Stimulated activated CD8-positive, alpha-beta memory T cell treated with anti-CD3 and anti-CD28 coated beads, Interleukin-4, amount 100 ng/mL, for 1 hour (primary cell): ENCODE data around the gene CIRBP.
"Not testable (repeated sequence)": the region's sequence is repeated elsewhere in the genome, so short reads cannot be mapped to it uniquely, and the experiment has no call there.

ENCODE experiments used
- DNase-seq, 2 donors: peaks; one replicate each; pipeline ENCODE4 v3.0.0-alpha.2; 2020; ENCODE audit warnings: low read depth in 2 of 2, low spot score in 1 of 2

CIRBP gene

DNA sequence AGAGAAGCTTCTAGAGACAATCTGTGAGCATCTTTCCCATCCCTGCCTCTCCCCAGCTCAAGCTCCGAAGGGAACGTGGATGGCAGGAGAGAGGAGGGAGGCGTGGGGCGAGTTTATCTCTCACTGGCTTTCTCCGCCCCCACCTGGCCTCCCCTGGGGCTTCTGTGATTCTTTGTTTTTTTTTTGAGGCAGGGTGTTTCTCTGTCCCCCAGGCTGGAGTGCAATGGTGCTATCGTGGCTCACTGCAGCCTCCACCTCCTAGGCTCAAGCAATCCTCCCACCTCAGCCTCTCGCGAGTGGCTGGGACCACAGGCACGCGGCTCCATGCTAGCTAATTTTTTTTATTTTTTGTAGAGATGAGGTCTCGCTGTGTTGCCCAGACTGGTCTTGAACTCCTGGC lies 39.6 kb downstream of the CIRBP start:
- DNase-seq = no peak

GRCh38 chr19:1309977-1310852 lies 41.1 kb downstream of the CIRBP start:
- DNase-seq = no peak

DNA sequence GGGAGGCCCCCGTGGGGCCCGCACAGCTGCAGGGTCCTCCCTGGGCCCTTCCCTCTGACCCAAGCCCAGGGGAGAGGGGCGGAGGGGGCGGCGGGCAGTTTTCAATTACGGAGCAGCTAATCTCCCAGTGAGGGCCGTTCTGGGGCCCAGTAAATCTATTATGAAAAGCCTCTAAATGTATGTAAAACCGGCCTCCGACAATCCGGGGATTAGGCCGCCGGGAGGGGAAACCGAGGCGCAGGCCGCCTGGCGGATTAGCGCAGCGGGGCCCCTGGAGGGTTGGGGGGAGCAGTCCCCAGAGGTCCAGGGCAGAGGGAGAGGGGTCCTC lies 41.7 kb downstream of the CIRBP start:
- DNase-seq = no peak

GRCh38 chr19:1311543-1312091 lies 42.5 kb downstream of the CIRBP start:
- DNase-seq = no peak

- no peak for DNase-seq
Observed at GRCh38 chr19:1312767-1313694, 43.9 kb downstream of the CIRBP start.

GRCh38 chr19:1313695-1314613 lies 44.8 kb downstream of the CIRBP start:
- DNase-seq = no peak

DNA sequence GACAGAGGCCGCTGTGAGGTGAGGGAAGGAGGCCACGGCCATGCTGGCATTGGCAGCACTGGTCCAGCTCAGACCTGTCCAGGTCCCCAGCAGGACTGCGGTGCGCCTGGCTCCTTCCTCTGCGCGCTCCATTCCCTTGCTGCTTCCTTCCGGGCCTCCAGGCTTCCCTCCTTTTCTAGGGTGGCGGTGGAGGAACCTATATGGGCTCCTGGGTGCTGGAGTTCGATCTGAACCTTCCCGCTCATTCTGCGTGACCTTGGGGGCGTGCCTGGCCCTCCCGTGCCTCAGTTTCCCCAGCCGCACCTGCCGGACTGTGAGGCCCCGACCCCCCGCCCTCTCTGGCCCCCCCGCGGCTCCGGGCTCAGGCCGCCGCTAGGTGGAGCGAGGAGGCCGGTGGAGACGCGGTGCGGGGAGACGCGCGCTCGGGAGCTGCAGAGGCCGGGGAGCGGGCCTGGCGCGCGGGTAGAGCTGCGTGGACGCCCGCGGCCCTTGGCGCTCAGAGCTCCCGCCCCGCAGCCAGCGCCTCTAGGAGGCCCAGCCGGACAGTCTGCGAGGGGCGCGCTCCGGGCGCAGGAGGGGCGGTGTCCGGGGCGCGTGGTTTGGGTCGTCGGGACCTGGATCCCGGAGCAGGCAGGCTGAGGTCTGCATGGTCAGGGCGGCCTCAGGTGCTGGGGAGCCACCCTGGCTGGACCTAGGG lies 46.5 kb downstream of the CIRBP start:
- DNase-seq = no peak

GRCh38 chr19:1316466-1316865 lies 47.3 kb downstream of the CIRBP start:
- no peak for DNase-seq

DNA sequence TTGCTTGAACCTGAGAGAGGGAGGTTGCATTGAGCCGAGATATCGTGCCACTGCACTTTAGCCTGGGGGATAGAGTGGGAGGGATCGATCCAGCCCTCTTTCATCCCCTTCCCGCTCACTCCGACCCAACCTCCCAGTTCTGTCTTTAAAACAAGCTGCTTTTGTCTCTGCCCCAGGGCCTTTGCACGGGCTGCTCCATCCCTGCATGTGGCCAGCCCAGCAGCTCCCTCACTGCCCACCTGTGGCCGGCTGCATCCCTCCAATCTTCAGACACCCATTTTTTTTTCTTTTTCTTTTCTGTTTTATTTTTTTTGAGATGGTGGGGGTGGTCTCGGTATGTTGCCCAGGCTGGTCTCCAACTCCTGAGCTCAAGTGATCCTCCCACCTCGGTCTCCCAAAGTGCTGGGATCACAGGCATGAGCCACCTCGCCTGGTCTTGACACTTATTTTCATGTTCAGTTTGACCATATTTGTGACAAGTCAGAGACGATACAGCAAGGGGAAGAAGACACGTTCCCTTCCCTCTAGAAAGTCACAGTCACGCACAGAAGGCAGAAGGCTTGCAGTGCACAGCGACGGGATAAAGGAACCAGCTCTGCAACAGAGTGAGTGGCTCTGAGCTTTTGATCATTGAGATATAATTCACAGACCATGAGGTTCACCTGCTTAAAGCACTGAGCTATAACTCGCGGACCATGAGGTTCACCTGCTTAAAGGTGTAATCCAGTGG lies 48.3 kb downstream of the CIRBP start:
- no peak for DNase-seq

DNA sequence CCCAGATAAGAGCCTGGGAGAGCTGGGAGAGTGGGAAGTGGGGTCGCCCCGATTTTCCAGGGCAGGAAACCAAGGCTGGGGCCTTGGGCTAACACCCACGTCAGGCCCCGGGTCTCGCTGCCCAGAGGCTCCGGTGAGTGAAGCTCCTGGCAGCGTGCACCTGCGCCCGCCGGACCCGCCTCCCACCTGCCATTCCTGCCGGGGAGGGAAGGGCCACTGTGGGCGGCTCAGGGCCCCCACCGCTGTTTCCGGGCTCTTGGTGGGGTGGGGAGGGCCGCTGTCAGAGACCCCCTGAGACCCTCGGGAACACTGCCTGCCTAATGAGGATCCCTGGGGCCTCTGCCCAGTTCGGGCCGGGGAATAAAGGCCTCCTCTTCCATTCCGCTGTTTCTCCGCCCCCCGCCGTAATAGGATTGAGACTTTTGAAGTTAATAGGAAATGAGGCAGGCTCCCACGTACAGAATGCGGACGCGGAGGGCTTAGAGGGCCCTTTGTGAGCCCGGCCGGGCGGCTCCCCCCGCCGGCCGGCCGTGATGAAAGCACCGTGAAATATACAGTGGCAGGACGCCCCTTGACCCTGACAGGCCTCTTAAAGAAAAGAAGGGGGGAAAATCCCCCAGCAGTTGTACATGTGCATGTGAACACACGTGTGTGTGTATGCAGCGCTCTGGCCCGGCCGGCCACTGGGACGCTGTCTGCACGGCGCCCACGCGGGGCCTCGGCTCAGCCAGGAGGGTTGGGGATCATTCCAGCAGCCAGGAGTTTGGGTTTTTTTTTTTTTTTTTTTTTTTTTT lies 49.7 kb downstream of the CIRBP start:
- no peak for DNase-seq

GRCh38 chr19:1320282-1320650 lies 51.1 kb downstream of the CIRBP start:
- not testable (repeated sequence) for DNase-seq

DNA sequence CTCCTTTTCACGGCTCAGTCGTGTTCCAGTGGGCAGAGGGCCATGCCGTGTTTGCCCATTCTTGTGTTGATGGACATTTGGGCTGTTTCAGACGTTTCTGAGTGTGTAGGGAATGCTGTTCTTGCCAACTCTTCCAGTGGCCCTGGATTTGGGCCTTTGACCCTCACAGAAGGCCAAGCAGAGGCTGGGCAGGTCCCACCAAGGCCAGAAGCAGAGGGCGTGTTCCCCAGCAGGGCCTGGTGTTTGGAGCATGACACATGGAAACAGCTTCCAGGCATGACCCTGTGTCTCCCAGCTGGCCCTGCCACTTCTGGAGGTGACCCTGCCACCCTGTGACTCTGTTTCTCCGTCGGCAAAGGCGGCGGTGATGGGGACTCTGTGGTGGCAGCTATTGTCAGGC lies 52.4 kb downstream of the CIRBP start:
- no peak for DNase-seq

- DNase-seq = no peak
Observed at GRCh38 chr19:1322198-1322981, 53.3 kb downstream of the CIRBP start.

- no peak for DNase-seq
Observed at GRCh38 chr19:1324249-1324805, 55.2 kb downstream of the CIRBP start.
